HG03039 (cell line): ENCODE data around the gene LARGE1.
"Not testable (repeated sequence)": the region's sequence is repeated elsewhere in the genome, so short reads cannot be mapped to it uniquely, and the experiment has no call there.

ENCODE experiments used
- ATAC-seq: cut with Tn5 transposase; IDR thresholded peaks from one replicate; pipeline ENCODE4 v1.9.1; 2021; ENCODE audit warnings: mild to moderate bottlenecking, moderate library complexity; ENCODE audit not compliant: unreplicated experiment

Gene LARGE1

GRCh38 chr22:33400061-33400840, 520.0 kb downstream of the LARGE1 start:
- ATAC-seq: no peak

DNA sequence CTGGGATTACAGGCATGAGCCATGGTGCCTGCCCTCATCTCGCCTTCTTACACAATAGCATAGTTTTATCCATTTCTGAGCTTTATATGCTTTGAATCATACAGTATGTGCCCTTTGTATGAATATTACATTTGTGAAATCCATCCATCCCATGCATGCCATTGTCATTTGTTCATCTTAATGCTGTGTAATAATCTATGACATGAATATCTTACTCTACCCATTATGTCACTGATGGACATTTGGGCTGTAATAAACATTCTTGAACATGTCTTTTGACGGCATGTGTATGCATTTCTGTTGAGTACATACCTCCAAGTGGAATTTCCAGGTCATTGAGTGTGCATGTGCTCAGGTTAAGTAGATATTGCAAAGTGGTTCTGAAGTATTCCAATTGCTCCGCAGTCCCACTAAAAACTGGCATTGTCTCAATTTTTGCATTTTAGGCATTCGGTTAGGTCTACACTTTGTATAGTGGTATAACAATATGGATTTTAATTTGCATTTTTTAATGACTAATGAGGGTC, 522.8 kb downstream of the LARGE1 start:
- ATAC-seq: no peak

GRCh38 chr22:33393432-33393831, 526.8 kb downstream of the LARGE1 start:
- ATAC-seq: no peak

- no peak for ATAC-seq
Measured at GRCh38 chr22:33391298-33391697, 529.0 kb downstream of the LARGE1 start.

DNA sequence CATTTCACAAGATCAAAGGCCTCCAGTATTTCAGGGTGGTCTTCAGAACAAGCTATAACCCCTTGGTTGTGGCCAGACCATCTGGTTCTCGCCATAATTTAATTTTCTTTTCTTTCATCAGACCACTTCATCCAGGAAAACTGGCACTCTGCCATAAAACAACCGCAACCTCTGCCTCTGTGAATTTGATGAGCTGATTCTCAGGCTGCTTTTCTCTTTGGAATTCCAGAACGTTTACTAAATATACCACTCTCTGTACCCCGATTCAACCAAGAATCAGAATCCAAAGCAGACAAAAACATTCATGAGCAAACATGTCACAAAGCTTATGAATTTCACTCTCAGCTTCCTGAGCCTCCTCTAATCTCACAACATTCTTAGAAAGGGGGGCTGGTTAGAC, 530.3 kb downstream of the LARGE1 start:
- ATAC-seq: no peak

DNA sequence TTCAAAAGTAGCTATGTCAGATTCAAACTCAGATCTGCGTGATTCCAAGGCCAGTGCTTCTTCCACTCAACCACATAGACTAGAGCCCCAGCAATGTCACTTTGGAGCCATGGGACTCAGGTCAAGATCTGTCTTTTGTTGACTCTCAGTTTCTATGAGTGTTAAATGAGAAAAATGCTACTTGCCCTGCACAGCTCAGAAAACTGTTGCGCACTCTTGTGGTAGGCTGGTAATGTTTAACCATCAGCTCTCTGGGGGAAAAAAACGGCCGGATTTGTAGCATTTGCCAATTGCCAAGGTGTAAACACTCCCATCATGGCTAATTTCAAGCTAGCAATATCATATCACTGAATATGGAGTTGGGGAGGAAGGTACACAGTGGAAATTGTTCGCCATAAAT, 534.0 kb downstream of the LARGE1 start:
- no peak for ATAC-seq

DNA sequence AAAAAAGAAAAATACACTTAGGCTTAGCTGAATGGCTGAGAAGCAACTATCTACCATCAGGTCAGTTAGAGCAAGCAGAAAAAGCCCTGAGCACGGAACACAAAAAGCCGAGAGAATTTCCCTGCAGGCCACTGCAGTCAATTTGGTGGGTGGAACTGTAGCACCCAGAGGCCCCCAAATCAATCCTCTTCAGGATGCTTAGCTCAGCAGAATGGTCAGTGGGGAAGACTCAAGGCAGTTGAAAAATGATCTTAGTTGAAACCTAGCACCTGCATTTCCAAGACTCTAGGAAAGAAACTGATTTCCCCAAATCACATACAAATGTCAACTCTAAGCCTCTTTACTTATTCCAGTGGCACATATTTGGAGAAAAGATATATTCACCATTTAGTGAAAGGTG, 534.7 kb downstream of the LARGE1 start:
- no peak for ATAC-seq

DNA sequence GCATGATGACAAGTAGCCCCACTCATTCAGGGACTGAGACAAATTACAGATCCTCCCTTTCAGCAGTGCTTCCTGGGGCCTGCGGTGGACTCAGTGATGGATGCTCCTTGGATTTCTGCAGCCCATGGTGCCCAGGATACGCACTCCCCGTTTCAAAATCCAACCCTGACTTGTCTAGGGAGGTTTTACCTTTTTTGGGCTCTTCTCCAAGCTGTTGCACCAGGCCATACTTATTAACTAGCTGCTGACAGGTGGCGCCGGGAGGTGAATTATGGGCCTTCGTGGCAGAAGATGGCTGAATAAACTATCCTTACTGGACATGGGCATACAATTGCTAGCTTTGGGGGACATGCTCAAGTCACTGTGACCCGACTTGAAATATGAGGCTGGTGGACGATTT, 537.8 kb downstream of the LARGE1 start:
- ATAC-seq: no peak

DNA sequence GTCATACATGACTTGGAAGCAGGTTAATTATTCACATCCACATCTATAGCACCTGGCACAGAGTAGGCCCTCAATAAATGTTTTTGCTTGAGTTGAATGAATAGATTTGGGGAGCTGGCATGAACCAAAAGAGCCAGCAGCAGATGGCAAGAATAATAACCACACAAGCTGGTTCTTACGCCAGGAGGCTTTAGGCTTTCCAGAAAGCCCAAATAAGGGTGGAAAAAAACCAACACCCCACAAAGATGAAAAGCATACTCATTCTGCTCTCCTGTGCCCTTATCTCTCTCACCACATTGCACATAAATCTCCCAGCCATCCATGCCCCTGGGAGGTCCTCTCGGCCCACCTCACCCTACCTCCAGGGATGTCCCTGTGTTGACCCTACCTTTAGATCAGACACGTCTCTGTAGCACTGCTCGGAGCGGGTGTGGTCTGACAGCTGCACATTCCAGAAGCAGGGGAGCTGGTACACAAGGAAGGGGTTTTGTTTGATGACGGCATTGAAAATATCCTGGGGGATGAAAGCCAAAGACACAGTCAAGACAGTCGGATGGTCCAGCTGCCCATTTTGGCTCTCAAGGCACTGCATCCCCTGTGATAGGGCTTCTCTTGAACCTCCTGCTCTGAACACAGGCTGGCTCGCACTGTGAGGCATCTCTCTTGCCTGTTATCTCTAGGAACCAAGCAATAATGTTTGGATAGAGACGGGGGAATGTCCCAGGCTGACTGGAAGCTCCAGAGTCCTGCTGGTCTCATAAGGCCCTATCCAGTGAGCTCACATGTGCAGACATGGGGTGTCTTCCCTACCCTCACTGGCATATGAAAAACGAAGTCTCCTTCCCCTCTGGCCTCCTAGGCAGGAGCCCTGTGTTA, 538.5 kb downstream of the LARGE1 start:
- ATAC-seq: no peak

DNA sequence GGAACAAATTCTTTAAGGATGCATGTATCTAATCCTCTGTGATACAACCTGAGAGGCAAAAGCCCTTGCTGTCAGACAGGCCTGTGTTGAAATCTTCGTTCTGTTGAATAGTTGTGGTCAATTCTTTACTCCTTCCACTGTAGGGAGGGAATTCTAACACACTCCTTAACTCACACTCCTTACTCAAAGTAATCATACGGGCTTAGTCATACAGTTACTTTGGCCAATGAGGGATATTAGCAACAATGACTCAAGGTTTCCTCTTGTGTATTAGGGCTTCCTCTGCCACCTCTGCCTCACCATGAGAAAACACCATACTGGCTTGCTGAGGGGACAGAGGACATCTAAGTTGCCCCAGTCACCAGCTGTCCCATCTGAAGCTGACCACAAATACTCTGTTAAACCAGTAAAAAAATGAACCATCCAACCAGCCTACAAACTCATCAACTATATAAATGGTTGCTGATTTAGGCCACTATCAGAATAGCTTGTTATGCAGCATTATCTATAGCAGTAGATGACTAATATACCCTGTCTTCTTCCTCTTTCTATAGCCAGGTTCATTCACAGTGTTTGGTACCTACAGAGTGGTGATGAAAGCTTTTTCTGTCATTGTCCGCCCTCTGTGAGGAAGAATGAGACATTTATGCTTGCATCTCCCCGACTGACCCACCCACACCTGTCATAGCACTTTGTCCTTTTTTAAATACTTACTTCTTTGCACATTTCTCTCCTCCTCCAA, 539.3 kb downstream of the LARGE1 start:
- ATAC-seq: no peak

- no peak for ATAC-seq
Measured at GRCh38 chr22:33379836-33380235, 540.4 kb downstream of the LARGE1 start.

DNA sequence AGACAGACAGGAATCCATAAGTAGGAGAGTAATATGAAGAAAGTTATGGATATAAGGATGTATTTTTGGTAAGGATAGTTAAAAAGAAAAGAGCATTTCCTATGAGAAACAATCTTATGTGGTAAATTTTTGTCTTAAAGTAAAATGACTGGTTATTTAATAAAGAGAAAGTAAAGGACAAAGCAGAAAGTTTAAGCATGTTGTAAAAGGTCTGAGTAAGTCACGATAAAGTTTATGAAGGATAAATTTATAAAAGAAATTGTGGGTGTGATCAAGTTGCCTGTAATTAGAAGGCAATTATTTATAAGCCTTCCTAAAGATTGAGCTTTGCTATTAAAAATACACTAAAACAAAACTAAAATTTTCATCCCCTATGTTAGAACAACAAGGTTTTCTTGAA, 547.4 kb downstream of the LARGE1 start:
- ATAC-seq: no peak

- not testable (repeated sequence) for ATAC-seq
Measured at GRCh38 chr22:33363256-33363655, 557.0 kb downstream of the LARGE1 start.

GRCh38 chr22:33362702-33363101, 557.6 kb downstream of the LARGE1 start:
- no peak for ATAC-seq

GRCh38 chr22:33361581-33361980, 558.7 kb downstream of the LARGE1 start:
- ATAC-seq: no peak

- no peak for ATAC-seq
Measured at GRCh38 chr22:33357981-33358399, 562.3 kb downstream of the LARGE1 start.

- no peak for ATAC-seq
Measured at GRCh38 chr22:33354928-33355327, 565.3 kb downstream of the LARGE1 start.

- ATAC-seq: no peak
Measured at GRCh38 chr22:33353502-33353901, 566.8 kb downstream of the LARGE1 start.

- ATAC-seq: no peak
Measured at GRCh38 chr22:33352768-33353167, 567.5 kb downstream of the LARGE1 start.

GRCh38 chr22:33350961-33351360, 569.3 kb downstream of the LARGE1 start:
- ATAC-seq: no peak

DNA sequence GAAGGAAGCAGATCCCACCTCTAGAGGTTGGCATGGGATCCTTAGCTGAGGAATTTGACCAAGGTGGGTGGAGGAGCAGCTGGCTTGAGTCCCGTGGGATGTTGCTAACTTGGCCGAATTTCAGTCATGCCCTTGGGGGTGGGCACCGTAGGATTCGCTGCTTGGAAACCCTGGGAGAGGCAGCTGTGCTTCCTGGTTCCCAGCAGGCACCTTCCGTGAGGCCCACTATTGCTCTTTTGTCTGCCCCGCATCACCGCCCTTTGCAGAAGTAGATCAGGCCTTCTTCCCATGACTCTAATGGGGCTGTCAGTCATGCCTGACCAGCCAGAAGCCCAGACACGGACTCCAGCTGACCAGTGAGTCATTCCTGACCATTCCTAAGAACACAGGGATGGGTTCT, 569.8 kb downstream of the LARGE1 start:
- ATAC-seq: no peak
